ENCODE measurements around the gene TP53RK. TPM values are rescaled to one million over a fixed set of nuclear protein-coding genes. Genes with fewer than 3 reads are reported as not detected.
A peak's percentile ranks its signal among the peaks of the same experiment; 100 is the strongest.
"Not testable (repeated sequence)": the region's sequence is repeated elsewhere in the genome, so short reads cannot be mapped to it uniquely, and the experiment has no call there.

The TP53RK gene
- total RNA-seq, 1 experiment from 2014 or later, result 23.4 TPM

DNA sequence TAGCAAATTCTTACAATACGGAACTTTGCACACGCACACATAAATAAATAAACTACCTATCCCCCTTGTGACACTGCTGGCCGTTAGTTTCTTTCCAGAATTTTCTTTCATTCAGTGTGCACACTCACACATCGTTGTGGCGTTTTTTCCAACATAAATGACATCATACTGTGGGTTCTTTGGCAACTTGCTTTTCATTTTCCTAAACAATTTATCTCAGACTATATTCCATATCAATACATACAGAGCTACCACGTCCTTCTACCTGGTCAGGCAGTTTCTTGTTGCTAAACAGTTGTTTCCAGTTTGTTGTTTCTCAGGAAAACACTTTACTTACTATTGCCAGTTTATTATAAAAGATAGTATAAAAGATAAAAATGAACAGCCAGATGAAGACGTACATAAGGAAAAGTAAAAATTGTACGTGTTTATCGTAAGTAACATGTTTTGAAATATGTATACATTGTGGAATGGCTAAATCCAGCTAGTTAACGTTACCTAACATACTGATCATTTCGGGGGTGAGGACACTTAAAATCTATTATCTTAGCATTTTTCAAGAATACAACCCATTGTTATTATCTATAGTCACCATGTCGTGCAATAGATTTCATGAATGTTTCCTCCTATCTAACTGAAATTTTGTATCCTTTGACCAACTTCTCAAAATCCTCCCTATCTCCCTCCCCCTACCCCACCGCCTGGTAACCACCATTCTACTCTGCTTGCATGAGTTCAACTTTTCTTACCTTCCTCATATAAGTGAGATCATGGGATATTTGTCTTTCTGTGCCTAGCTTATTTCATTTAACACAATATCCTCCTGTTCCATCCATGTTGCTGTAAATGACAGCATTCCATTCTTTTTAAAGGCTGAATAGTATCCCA, 1.2 kb upstream of the TP53RK start:
- no peak for DNase-seq (ENCODE audit: low read depth)
- in situ Hi-C loops (cut with HindIII; ENCODE audit: low pct_unique_long_range_greater_than_20kb, low sequenced_read_pairs), result no loop called here

- DNase-seq (ENCODE audit: low read depth), result no peak
- in situ Hi-C loops (cut with HindIII; ENCODE audit: low pct_unique_long_range_greater_than_20kb, low sequenced_read_pairs), result no loop called here
Measured at GRCh38 chr20:46689754-46690085, 476 bp upstream of the TP53RK start.

- in situ Hi-C loops (cut with HindIII; ENCODE audit: low pct_unique_long_range_greater_than_20kb, low sequenced_read_pairs), result no loop called here
- DNase-seq (ENCODE audit: low read depth), result no peak
Measured at GRCh38 chr20:46688151-46689081, 828 bp downstream of the TP53RK start.

DNA sequence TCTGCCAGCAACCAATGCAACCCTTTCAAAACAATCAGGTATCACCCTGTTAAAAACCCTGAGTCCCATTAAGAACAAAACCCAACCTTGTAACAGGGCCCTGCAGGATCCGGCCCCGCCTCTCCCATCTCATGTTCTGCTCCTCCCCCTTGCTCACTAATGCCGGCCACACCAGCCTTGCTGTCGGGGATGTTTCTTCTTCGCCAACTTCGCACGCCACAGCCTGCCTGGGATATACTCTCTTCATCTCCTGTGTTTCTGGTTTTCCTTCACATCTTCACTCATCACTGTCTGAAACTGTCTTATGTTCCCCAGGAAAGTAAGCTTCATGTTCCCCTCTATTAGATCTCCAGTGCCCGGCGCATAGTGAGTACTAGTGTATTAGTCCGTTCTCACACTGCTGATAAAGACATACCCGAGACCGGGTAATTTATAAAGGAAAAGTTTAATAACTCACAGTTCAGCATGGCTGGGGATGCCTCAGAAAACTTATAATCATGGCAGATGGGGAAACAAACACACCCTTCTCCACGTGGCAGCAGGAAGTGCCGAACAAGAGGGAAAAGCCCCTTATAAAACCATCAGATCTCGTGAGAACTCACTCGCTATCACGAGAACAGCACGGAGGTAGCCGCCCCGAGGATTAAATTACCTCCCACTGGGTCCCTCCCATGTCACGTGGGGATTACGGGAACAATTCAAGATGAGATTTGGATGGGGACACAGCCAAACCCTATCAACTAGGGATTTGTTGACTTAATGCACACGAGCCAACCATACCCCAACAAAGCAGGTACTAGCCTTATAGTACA, 5.1 kb downstream of the TP53RK start:
- in situ Hi-C loops (cut with HindIII; ENCODE audit: low pct_unique_long_range_greater_than_20kb, low sequenced_read_pairs), result no loop called here
- peak; percentile 38 for DNase-seq (ENCODE audit: low read depth)

GRCh38 chr20:46683668-46683938, 5.6 kb downstream of the TP53RK start:
- no peak for DNase-seq (ENCODE audit: low read depth)
- in situ Hi-C loops (cut with HindIII; ENCODE audit: low pct_unique_long_range_greater_than_20kb, low sequenced_read_pairs), result no loop called here

- in situ Hi-C loops (cut with HindIII; ENCODE audit: low pct_unique_long_range_greater_than_20kb, low sequenced_read_pairs), result no loop called here
- no peak for DNase-seq (ENCODE audit: low read depth)
Measured at GRCh38 chr20:46683011-46683667, 6.1 kb downstream of the TP53RK start.

DNA sequence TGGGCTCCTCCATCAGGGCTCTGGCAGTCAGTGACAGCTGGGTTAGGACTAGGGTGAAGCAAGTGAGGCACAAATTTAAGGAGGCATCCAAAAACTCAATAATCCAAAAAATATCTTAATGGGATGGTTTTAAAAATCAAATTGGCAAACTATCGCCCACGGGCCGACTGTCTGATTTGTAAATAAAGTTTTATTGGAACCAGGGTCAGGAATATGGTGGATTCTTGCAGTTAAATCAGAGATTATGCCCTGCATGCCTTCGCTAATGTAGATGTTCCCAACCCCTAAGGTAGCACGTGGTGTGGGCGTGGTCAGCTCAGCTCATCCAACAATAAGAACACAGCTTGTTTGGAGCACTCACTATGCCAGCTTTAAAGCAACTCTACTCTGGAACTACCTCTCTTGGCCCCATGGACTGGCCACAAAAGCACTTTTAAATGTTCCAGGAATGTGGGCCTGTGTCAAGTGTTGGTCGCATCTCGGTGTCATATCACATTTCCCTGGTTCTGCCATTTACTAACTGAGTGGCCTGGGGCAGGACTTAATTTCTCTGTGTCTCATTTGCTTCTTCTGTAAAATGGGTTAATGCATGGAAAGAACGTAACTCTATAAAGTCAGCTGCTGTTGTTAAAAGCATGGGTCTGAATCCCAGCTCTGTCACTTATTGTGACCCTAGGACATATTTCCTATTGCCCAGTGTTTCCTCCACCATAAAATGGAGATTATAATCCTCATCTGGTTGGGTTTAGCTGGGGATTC, 7.0 kb downstream of the TP53RK start:
- DNase-seq (ENCODE audit: low read depth), result no peak
- in situ Hi-C loops (cut with HindIII; ENCODE audit: low pct_unique_long_range_greater_than_20kb, low sequenced_read_pairs), result no loop called here

DNA sequence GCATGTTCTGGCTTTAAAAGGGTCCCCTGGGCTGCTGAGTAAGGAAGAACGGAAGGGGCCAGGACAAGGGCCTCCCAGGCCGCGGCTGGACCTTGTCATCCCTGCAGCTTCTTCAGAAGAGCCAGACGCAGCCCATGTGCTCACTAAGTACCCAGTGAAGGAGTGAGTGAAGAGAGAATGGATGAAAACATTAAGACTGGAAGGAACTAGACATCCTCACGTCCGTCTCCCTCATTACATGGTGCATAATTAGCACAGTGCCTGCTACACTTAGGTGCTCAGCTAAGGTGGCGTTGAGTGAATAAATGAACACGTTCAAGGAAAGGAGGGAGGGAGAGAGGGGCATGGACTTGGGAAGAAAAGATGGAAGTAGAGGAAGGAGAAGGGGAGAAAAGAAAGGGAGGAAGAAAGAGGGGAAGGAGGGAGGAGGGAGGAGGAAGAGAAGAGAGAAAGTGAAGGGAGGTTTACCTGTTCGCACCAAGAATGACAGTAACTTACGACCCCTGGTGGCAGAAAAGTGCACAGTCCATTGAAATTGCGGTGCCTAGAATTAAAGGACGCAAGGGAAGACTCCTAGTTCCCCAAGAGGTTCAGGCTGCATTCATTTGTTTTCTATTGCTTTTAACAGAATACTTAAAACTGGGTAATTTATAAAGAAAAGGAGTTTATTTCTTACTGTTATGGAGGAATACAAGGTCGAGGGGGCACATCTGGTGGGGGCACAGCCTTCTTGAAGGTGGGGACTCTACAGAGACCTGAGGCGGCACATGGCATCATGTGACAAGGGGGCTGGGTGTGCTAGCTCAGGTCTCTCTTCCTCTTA, 8.0 kb downstream of the TP53RK start:
- in situ Hi-C loops (cut with HindIII; ENCODE audit: low pct_unique_long_range_greater_than_20kb, low sequenced_read_pairs), result no loop called here
- peak; percentile 45 for DNase-seq (ENCODE audit: low read depth)

DNA sequence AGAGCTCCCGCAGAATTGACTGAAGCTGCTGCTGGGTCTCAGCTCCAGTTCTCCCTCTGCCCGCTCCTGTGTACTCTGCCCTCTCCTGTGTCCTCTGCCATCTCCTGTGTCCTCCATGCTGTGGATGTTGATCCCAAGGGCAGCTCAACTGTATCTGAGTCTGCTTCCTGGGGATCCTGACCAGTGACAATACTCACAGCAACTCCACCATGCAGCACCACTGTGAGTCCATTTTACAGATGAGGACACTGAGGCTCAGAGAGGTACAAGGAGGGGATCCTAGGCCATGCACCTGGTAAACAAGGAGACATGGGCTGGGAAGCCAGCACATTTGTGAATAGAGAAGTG, 8.6 kb downstream of the TP53RK start:
- no peak for DNase-seq (ENCODE audit: low read depth)
- in situ Hi-C loops (cut with HindIII; ENCODE audit: low pct_unique_long_range_greater_than_20kb, low sequenced_read_pairs), result no loop called here

- in situ Hi-C loops (cut with HindIII; ENCODE audit: low pct_unique_long_range_greater_than_20kb, low sequenced_read_pairs), result no loop called here
- no peak for DNase-seq (ENCODE audit: low read depth)
Measured at GRCh38 chr20:46678516-46678915, 10.7 kb downstream of the TP53RK start.

DNA sequence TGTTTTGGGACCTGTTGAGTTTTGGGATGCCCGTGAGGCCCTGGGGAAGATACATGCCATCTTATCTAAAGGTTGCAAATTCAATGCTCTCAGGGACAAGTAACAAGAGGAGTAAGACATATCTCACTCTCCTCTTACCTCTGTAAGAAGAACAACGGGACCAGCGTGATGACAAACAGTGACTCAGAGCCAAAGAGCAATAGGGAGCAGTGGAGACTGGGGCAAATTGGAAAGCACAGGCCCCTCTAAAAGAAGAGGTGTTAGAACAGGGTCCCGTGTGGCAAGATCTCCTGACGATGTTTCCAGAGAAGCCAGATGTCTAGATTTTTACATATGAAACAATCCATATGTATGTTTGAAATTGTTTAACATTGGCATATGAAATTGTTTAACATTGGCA, 11.6 kb downstream of the TP53RK start:
- DNase-seq (ENCODE audit: low read depth), result no peak
- in situ Hi-C loops (cut with HindIII; ENCODE audit: low pct_unique_long_range_greater_than_20kb, low sequenced_read_pairs), result no loop called here

GRCh38 chr20:46676649-46677316, 12.5 kb downstream of the TP53RK start:
- in situ Hi-C loops (cut with HindIII; ENCODE audit: low pct_unique_long_range_greater_than_20kb, low sequenced_read_pairs), result not testable (repeated sequence)

GRCh38 chr20:46674253-46675083, 14.8 kb downstream of the TP53RK start:
- in situ Hi-C loops (cut with HindIII; ENCODE audit: low pct_unique_long_range_greater_than_20kb, low sequenced_read_pairs), result no loop called here
- no peak for DNase-seq (ENCODE audit: low read depth)

More at GRCh38 chr20:46676649-46677316, 12.5 kb downstream of the TP53RK start:
- DNase-seq (ENCODE audit: low read depth), result not testable (repeated sequence)

GRCh38 chr20:46673394-46674252, 15.6 kb downstream of the TP53RK start:
- DNase-seq (ENCODE audit: low read depth), result no peak
- in situ Hi-C loops (cut with HindIII; ENCODE audit: low pct_unique_long_range_greater_than_20kb, low sequenced_read_pairs), result no loop called here
